Stimulated activated naive B cell treated with anti-CD40 and anti-IgM and Interleukin-4, amounts not matched to agents 10 μg/mL and 1 μg/mL and 100 μg/mL, for 72 hours (primary cell): ENCODE data around the gene CRYGN.
A peak's percentile ranks its signal among the peaks of the same experiment; 100 is the strongest.

ENCODE experiments used
- ATAC-seq, 2 donors: fragments of 150-1000 bp; cut with Tn5 transposase; replicated peaks; 2 replicates each; pipeline ENCODE4 v1.10.0; 2021; ENCODE audit warnings: moderate library complexity in 1 of 2
- DNase-seq: peaks from one replicate; pipeline ENCODE4 v3.0.0; 2021
- H3K27ac Mint-ChIP-seq: one replicate; pipeline ENCODE4 v1.8.0; 2022; ENCODE audit warnings: mild to moderate bottlenecking, mixed read lengths
- H3K27me3 Mint-ChIP-seq, 2 donors: one replicate each; pipeline ENCODE4 v1.8.0; 2022; ENCODE audit warnings: mixed read lengths in 2 of 2
- H3K36me3 Mint-ChIP-seq, 2 donors: one replicate each; pipeline ENCODE4 v1.8.0; 2022; ENCODE audit warnings: mixed read lengths in 2 of 2, mild to moderate bottlenecking in 1 of 2
- H3K4me1 Mint-ChIP-seq, 2 donors: one replicate each; pipeline ENCODE4 v1.8.0; 2022; ENCODE audit warnings: mixed read lengths in 2 of 2, mild to moderate bottlenecking in 1 of 2
- H3K4me3 Mint-ChIP-seq, 2 donors: one replicate each; pipeline ENCODE4 v1.8.0; 2022; ENCODE audit warnings: mild to moderate bottlenecking in 2 of 2, mixed read lengths in 2 of 2, moderate library complexity in 1 of 2
- H3K9me3 Mint-ChIP-seq, 2 donors: one replicate each; pipeline ENCODE4 v1.8.0; 2022; ENCODE audit warnings: mixed read lengths in 2 of 2, mild to moderate bottlenecking in 1 of 2

The CRYGN gene

DNA sequence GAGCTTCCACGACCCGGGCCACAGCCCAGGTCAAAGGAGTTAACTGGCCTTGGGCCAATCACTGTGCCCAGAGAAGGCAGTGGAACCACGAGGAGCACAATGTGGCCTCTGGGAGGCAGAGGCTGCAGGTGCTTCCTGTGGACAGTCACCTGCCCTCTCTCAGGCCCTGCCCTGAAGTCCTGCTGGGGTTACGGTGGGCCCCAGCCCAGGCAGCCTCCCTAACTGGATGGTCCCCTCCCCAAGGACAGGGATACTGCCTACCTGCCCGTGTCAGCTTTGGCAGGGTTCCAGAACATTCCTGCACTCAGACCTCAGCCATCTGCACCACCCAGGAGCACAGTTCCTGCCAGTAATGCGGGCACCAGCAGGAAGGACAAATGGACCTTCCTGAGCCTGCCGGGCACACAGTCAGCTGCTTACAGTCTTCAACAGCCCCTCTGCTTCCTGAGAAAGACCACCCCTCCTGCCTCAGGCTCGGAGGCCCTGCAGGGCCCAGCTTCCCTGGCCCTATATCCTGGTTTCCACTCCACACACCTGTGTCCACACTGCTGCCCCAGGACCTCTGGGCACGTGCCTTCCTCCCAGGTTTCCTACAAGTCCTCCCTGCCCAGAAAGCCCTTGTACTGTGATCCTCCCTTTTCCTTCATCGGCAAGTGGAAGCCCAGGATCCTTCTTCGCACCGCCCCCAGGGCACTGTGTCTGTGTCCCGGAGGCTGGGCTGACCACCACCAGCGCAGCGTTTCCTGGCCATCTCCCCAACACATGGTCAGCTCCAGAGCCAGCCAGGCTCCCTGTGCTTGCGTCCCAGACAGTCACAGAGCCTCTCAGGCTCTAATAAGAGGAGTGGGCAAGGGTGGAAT, 53.4 kb downstream of the CRYGN start:
- DNase-seq (no peak), ATAC-seq (no peak)
- no peak overlapping the region for H3K4me3 Mint-ChIP-seq
- no peaks in the 10 kb centered on the region for H3K36me3 Mint-ChIP-seq
- H3K27ac Mint-ChIP-seq, result peak overlapping the region; percentile 52
- peaks cover 7 to 21% of the 10 kb centered on the region in 2 donors for H3K4me1 Mint-ChIP-seq
- H3K9me3 Mint-ChIP-seq, result no peaks in the 10 kb centered on the region
- peaks cover 24 to 36% of the 10 kb centered on the region in 2 donors for H3K27me3 Mint-ChIP-seq

DNA sequence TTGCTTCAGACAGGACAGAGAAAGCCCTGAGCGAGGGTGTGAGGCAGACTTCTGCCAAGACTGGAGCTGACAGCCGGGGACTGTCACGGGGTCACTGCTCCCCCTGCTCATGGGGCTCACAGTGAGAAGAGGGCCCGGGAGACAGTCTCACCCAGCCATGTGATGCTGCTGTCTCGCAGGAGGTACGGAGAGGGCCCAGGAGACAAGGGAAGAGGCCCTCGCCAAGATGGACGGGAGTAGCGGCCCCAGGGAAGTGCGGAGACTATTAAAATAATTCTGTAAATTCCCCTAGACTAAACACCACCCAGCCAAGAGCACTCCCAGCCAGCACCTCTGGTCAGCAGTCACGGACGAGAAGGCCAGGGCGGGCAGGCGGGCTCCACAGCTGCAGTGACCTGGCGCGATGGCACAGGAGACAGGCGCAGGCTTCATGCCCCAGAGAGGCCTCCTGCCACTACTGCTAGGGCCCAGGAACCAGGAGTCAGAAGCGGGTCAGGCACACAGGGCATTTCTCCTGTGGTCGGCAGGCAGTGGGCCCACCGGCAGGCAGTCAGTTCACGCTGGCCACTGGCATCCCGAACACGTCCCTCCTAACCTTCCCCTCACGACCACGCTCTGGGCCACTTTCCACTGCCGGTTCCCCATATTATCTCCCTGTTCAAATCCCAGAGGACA, 54.2 kb downstream of the CRYGN start:
- H3K27ac Mint-ChIP-seq, result no peak overlapping the region
- H3K36me3 Mint-ChIP-seq, result peaks cover 0 to 2% of the 10 kb centered on the region in 2 donors
- H3K4me3 Mint-ChIP-seq, result no peak overlapping the region
- ATAC-seq (no peak), DNase-seq (no peak)
- H3K9me3 Mint-ChIP-seq, result no peaks in the 10 kb centered on the region
- H3K4me1 Mint-ChIP-seq, result peaks cover 11 to 25% of the 10 kb centered on the region in 2 donors
- peaks cover 19 to 29% of the 10 kb centered on the region in 2 donors for H3K27me3 Mint-ChIP-seq

DNA sequence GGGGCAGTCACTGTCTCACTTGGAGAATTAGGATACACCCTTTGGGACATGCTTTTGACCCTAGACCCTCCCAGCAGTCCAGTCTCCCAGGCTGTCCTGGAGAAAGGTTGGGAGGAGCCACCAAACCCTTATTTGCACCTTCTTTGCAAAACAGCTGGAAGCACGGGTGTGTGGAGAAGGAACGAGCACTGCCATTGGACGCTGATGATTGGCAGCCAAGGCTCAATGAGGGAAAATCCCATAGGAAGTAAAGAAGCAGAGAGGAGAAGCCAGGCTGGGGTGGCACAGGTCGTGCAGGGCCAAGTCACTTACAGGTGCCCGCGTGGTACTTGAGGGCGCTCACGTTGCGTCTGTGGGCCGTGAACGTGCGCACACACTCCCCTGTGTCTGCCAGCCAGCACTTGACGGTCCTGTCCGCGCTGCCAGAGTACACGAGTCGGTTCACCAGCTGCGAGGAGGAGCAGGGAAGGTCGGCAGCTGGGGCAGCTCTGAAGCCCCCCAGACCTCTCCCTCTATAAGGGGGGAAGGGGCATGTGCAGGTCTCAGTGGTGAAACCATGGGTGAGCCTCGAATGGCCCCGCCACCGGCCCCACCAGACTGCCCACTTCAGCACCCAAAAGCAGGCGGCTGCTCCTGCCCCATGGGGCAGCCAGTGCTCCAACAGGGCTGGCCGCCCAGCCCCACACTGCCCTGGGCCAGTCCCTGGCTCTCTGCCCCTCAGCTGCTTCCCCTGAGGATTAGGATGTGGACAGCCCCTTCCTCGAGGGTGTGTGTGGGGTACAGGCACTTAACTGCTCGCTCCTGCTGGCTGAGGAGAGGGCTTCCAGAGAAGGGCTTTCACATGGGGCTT, 54.9 kb downstream of the CRYGN start:
- no peak for ATAC-seq
- H3K27me3 Mint-ChIP-seq, result peaks cover 13 to 24% of the 10 kb centered on the region in 2 donors
- peaks cover 14 to 28% of the 10 kb centered on the region in 2 donors for H3K4me1 Mint-ChIP-seq
- no peak for DNase-seq
- H3K9me3 Mint-ChIP-seq, result no peaks in the 10 kb centered on the region
- no peak overlapping the region for H3K4me3 Mint-ChIP-seq
- peaks cover 1 to 3% of the 10 kb centered on the region in 2 donors for H3K36me3 Mint-ChIP-seq
- no peak overlapping the region for H3K27ac Mint-ChIP-seq

DNA sequence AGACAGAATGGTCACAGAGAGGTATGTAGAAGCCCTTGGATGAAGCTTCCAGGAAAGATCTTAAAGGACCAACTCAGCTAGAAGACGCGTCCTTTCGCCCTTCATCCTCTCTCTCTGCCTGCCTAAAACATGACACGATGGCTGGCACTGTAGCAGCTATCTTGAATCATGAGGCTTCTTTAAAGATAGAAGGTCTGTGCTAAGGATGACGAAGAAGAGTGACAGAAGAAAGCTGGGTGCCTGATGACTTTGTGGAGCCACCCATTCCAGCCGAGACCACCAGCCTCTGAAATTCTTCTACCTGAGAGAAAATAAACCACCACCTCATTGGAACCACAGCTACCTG, 55.6 kb downstream of the CRYGN start:
- ATAC-seq, result no peak
- no peak overlapping the region for H3K4me3 Mint-ChIP-seq
- no peaks in the 10 kb centered on the region for H3K9me3 Mint-ChIP-seq

DNA sequence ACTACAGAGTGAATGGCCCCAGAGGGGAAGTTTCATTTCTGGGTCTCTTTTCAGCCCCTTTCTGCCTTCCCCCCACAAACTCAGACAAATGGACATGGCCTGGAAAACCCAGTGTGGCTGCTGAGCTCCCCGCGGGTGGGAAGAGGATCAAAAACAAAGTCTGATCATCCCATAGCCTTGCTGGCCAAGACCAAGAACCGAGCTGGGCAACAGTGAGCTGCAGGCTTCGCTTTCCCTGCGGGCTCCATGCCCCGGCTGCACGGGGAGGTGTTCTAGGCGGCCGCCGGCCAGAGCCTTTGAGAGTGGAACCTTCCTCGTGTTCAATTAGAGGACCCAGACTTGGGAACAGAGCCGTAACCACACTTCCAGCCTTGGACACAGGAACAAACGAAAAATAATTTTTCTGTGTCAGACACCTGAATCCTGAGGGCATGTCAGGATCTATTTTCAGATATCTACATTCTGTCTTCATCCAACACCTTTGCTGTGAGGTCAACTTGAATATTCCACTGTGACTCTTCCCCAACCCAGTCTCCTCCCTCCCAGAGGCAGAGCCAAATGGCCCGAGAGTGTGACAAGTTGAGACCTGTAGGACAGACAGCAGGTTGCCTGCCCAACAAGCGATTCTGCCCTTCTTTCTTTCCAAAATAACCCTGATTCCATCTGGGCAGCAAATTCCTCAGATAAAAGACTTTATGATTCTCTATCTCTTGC, 56.1 kb downstream of the CRYGN start:
- H3K27ac Mint-ChIP-seq, result no peak overlapping the region
- H3K27me3 Mint-ChIP-seq, result peaks cover 7 to 13% of the 10 kb centered on the region in 2 donors
- H3K4me1 Mint-ChIP-seq, result peaks cover 14 to 25% of the 10 kb centered on the region in 2 donors
- no peak for ATAC-seq
- no peak for DNase-seq
- H3K9me3 Mint-ChIP-seq, result no peaks in the 10 kb centered on the region
- peaks cover 2 to 13% of the 10 kb centered on the region in 2 donors for H3K36me3 Mint-ChIP-seq
- H3K4me3 Mint-ChIP-seq, result no peak overlapping the region

More for the DNA sequence above, 55.6 kb downstream of the CRYGN start:
- Mint-ChIP-seq H3K36me3 (peaks cover 1 to 7% of the 10 kb centered on the region in 2 donors), H3K4me1 (peaks cover 14 to 25% of the 10 kb centered on the region in 2 donors), H3K27ac (no peak overlapping the region), H3K27me3 (peaks cover 7 to 17% of the 10 kb centered on the region in 2 donors)
- no peak for DNase-seq

DNA sequence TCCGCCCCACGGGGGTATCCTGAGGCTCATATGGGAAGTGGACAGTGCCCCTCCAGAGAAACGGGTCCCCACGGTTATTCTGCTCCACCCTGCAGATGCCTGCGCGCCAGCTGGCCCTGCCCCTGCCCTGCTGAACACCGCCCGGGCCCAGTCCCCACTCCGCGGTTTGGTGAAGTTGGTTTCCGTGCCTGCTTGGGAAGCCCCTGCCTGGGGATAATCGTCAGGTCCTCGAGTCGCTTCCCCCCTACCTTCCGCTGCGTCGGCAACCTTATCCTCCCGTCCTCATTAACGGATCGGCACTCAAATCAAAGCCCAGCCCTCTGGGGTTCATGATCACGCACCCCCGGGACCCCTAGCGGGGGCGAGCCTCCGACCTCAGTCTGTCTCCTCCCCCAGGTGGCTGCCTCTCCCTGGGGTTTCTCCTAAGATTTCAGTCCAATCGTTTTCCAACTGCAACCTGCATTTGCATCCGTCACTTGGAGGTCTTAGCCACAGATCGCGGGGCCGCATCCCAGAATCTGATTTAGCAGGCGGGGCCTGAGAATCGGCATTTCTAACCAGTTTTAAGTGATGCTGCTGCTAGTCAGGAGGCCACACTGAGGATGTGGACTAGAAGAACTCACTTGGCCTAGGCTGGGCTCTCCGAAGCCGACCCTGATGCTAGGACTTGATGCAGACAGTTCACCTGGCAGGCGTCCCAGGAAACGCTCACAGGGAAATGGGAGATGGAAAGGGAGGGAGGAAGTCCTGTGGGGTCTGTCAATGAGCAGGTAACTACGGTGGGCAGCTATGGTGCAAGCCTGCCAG, 57.7 kb downstream of the CRYGN start:
- ATAC-seq (peak; percentile 25 to 45), DNase-seq (peak; percentile 20)
- H3K36me3 Mint-ChIP-seq, result peaks cover 14 to 27% of the 10 kb centered on the region in 2 donors
- no peaks in the 10 kb centered on the region for H3K9me3 Mint-ChIP-seq
- peaks cover 14 to 25% of the 10 kb centered on the region in 2 donors for H3K4me1 Mint-ChIP-seq
- H3K4me3 Mint-ChIP-seq, result peak overlapping the region; percentile 74 to 80
- peak overlapping the region; percentile 75 for H3K27ac Mint-ChIP-seq
- H3K27me3 Mint-ChIP-seq, result peaks cover 7 to 13% of the 10 kb centered on the region in 2 donors

DNA sequence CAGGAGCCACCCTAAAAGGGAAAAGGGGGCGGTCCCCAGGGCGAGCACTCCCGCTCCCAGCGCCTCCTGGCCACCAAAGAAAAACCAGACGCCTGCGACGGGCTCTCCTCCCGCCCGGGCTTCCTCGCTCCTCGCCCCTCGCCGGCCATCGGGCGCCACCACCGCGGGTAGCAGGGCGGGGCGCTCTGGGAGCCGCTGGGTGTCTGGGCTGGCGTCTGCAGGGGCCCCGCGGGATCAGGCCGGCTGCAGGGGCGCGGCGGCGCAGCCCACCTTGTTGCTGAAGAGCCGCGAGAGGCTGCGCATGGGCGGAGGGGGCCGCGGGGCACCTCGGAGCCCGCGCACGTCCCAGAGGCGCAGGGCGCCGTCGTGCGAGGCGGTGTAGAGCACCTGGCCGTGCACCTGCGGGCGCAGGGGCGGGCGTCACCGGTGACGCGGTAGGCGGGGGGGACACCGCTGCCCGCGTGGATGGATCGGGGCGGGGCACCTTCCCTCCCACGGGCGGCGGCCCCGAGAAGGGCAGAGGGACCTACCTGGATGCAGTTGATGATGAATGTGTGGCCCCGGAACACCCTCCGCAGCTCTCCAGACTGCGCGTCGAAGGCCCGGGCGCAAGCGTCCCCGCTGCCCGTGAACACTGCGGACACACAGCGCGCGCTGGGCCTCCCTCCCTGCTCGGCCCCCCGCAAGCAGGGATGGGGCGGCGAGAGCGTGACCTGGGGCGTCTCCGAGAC, 58.4 kb downstream of the CRYGN start:
- Mint-ChIP-seq H3K27ac (no peak overlapping the region), H3K27me3 (peaks cover 7 to 13% of the 10 kb centered on the region in 2 donors), H3K4me1 (peaks cover 14 to 25% of the 10 kb centered on the region in 2 donors), H3K9me3 (no peaks in the 10 kb centered on the region), H3K36me3 (peaks cover 14 to 30% of the 10 kb centered on the region in 2 donors), H3K4me3 (peak overlapping the region; percentile 75 to 80)
- peak; percentile 73 for ATAC-seq
- peak; percentile 34 for DNase-seq

DNA sequence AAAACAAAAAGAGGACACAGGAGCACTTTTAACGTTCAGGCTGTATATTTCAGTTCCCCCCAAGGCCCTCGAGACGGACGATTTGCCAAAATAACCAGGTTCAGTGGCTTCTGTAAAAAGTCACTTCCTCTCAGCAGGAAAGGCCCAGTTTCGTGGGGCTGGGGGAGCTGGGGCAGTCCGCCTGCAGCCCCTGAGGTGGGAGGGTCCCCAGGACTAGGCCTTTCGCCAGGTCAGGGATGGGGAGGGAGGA, 58.9 kb downstream of the CRYGN start:
- H3K4me3 Mint-ChIP-seq, result peak overlapping the region; percentile 75 to 80
- H3K4me1 Mint-ChIP-seq, result peaks cover 14 to 25% of the 10 kb centered on the region in 2 donors
- H3K27ac Mint-ChIP-seq, result peak overlapping the region; percentile 81
- no peaks in the 10 kb centered on the region for H3K9me3 Mint-ChIP-seq
- peaks cover 17 to 35% of the 10 kb centered on the region in 2 donors for H3K36me3 Mint-ChIP-seq
- DNase-seq, result peak; percentile 17
- H3K27me3 Mint-ChIP-seq, result peaks cover 7 to 13% of the 10 kb centered on the region in 2 donors
- ATAC-seq, result peak; percentile 67 to 74

DNA sequence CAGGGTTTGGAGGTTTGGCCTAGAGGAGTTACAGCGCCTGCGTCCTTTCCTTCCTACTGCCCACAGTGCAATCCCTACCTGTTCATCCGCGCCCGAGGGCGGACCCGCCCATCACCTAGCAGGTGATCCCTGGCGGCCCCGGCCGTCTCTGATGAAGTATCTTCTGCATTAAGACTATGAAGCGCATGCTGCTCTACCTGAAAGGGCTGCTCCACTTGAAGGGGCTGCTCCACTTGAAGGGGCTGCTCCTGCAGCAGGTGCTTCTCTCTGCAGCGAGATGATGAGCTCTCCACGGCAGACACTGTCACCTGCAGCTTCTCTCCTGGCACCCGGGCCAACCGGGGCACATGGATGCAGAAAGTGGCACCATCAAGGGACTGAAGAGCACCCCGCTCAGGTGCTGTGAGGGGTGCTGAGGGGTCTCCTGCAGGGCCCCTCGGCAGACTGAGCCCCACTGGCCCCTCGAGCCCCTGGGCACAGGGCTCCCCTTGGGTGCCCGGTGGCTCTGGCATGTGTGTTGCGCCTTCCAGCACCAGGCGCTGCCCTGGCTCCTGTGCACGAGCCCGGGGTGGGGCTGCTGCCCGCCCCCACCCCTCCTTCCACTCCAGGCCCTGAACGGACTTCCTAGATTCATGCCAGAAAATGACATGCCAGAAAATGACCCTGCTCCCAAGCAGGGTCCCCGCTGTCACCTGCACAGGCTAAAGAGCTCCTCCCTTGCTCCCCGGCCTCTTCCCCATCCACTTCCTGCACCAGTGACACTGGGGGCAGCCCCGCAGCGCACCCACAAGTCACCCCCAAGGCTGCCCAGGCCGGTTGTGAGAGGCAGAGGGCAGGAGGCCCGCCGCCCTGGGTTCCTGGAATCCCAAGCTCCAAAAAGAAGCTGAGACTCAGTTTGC, 59.5 kb downstream of the CRYGN start:
- no peaks in the 10 kb centered on the region for H3K9me3 Mint-ChIP-seq
- ATAC-seq (peak; percentile 40 to 42), DNase-seq (no peak)
- H3K27me3 Mint-ChIP-seq, result peaks cover 7 to 13% of the 10 kb centered on the region in 2 donors
- peaks cover 22 to 39% of the 10 kb centered on the region in 2 donors for H3K36me3 Mint-ChIP-seq
- H3K4me1 Mint-ChIP-seq, result peaks cover 14 to 25% of the 10 kb centered on the region in 2 donors
- H3K27ac Mint-ChIP-seq, result peak overlapping the region; percentile 81
- peak overlapping the region; percentile 75 to 80 for H3K4me3 Mint-ChIP-seq

DNA sequence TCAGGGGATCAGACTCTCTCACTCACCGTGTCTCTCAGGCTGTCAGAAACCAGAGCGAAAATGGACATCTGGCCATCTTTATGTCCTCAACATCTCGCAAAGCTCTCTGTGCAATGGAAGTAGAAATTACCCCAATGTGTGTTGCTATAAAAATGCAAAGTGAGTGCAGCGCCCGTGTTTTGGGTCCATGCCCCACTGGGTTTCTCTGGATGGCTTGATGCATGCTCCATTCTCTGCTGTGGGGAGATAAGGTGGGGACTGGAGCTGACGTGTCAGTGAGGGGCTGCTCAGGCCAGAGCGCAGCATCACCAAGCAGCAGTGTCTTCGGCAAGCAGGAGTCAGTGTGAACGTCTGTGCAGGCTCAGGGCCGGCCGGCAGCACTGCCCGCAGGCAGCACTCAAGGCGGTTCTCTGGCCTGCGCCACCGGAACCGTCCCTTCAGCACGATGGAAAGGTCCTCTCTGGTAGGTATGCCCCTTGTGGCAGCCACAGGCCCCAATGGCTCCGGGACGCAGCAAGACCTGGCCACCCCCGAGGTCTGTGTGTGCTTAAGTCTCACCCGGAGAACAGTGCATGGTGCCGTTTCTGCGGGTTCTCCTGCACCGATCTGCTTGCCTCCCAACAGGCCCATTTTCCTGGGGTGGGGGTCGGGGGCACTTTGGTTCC, 60.3 kb downstream of the CRYGN start:
- Mint-ChIP-seq H3K27ac (peak overlapping the region; percentile 14), H3K36me3 (peaks cover 23 to 40% of the 10 kb centered on the region in 2 donors), H3K27me3 (peaks cover 7 to 13% of the 10 kb centered on the region in 2 donors), H3K4me3 (no peak overlapping the region), H3K4me1 (peaks cover 14 to 25% of the 10 kb centered on the region in 2 donors), H3K9me3 (no peaks in the 10 kb centered on the region)
- ATAC-seq (no peak), DNase-seq (no peak)

DNA sequence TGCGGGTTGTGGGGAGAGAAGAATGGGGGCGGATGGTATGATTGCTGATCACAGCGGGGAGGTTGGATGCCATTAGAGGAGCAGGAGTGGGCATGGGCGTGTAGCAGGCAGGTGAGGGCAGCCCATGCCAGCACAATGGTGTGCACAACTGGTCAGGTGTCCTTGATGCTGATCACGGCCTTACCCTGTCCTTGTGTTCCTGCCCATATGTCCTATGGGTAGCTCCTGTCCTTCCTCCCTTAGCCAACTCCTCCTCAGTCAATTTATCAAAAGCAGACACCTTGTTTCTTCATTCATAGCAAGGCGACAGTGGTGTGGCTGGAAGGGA, 60.8 kb downstream of the CRYGN start:
- Mint-ChIP-seq H3K36me3 (peaks cover 23 to 42% of the 10 kb centered on the region in 2 donors), H3K27me3 (peaks cover 7 to 11% of the 10 kb centered on the region in 2 donors), H3K9me3 (no peaks in the 10 kb centered on the region), H3K4me3 (no peak overlapping the region), H3K27ac (peak overlapping the region; percentile 14), H3K4me1 (peaks cover 14 to 25% of the 10 kb centered on the region in 2 donors)
- no peak for ATAC-seq
- no peak for DNase-seq
